GM13976 (cell line): ENCODE measurements around the gene KLK5.

Experiments
- DNase-seq: peaks from one replicate; pipeline ENCODE4 v3.0.0; 2012; ENCODE audit warnings: low spot score
- in situ Hi-C: fragments of 300-500 bp; cut with MboI; formaldehyde crosslinking; loops from one replicate; pipeline ENCODE4 v1.12.0; 2022; ENCODE audit warnings: low sequenced_read_pairs, mixed read lengths, inconsistent platforms; ENCODE audit not compliant: unreplicated experiment
- TF ChIP-seq, protein P1 (sequence below): IDR thresholded peaks from 2 replicates; pipeline ENCODE4 v1.5.1; 2012; ENCODE audit warnings: borderline replicate concordance, mild to moderate bottlenecking; ENCODE audit not compliant: insufficient read depth; ENCODE audit errors: extremely low read depth, missing control alignments, control extremely low read depth

KLK5 gene

DNA sequence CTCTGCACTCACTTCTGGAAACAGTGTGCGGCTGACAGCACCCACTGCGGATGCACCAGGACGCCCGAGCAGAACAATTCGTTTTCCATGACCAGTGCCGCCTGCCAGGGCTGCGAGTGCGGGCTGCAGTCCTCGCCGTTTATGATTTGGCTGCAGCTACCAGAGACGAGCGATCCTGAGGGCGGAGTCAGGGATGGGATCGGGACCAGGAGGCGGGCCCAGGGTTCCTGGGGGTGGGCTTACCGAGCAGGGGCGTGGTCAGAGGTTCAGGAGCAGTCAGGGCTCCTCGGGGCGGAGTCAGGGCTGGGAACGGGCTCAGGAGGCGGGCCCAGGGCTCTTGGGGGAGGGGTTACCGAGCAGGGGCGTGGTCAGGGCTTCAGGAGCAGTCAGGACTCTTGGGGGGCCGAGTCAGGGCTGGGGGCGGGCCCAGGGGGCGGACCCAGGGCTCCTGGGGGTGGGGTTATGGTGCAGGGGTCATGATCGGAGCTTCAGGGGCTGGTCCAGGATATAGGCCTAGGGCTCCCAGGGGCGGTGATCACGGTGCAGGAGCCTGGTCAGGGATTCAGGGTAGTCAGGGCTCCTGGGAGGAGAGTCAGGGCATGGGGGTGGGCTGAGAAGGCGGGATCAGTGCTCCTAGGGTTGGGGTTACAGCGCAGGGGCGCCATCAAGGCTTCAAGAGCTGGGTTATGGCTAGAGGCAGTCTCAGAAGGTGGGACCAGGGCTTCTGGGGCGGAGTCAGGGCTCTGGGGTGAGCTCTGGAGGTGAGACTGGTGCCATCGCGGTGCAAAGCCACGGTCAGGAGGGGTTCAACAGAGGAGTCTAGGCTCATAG lies 43.4 kb downstream of the KLK5 start:
- TF ChIP-seq, protein P1, sequence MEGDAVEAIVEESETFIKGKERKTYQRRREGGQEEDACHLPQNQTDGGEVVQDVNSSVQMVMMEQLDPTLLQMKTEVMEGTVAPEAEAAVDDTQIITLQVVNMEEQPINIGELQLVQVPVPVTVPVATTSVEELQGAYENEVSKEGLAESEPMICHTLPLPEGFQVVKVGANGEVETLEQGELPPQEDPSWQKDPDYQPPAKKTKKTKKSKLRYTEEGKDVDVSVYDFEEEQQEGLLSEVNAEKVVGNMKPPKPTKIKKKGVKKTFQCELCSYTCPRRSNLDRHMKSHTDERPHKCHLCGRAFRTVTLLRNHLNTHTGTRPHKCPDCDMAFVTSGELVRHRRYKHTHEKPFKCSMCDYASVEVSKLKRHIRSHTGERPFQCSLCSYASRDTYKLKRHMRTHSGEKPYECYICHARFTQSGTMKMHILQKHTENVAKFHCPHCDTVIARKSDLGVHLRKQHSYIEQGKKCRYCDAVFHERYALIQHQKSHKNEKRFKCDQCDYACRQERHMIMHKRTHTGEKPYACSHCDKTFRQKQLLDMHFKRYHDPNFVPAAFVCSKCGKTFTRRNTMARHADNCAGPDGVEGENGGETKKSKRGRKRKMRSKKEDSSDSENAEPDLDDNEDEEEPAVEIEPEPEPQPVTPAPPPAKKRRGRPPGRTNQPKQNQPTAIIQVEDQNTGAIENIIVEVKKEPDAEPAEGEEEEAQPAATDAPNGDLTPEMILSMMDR, result no peak
- in situ Hi-C loops, result loop anchor here (10.0 kb wide), 1 partner anchor 115 kb away; the partner anchor contains the start of gene ACP4
- DNase-seq, result peak; percentile 94

- no peak for DNase-seq
- in situ Hi-C loops, result no loop called here
- TF ChIP-seq, protein P1, result no peak
Measured at GRCh38 chr19:50908336-50908735, 44.5 kb downstream of the KLK5 start.

DNA sequence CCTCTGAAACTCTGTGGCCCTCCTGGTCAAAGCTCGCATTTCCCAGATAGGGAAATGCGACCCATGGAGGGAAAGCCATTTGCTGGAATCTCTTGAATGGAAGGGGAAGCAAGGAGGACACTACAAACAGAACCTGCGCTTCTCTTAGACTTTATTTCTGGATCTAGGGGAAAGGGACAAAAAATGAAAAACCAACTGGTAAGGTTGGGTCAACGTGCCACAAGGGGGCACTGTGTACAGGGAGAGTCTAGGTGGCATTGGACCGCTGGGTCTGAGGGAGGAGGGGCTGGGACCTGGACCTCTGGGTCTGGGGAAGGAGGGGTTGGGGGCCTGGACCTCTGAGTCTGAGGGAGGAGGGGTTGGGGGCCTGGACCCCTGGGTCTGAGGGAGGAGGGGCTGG lies 46.6 kb downstream of the KLK5 start:
- in situ Hi-C loops, result no loop called here
- peak; percentile 57 for DNase-seq
- TF ChIP-seq, protein P1, result peak; percentile 69

DNA sequence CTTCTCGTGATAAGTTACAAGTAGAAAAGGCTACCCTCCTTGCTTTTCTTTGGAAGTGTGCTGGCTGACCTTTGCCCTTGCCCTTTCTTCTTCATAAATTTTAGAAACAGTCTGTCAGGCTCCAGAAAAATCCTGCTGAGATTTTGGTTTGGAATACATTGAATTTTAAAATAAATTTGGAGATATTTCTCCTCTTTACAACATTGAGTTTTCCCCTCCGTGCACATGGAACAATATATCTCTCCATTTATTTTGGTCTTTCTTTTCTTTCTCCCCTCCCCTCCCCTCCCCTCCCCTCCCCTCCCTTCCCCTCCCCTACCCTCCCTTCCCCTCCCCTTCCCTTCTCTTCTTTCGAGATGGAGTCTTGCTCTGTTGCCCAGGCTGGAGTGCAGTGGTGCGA lies 50.2 kb downstream of the KLK5 start:
- TF ChIP-seq, protein P1, result no peak
- in situ Hi-C loops, result no loop called here

DNA sequence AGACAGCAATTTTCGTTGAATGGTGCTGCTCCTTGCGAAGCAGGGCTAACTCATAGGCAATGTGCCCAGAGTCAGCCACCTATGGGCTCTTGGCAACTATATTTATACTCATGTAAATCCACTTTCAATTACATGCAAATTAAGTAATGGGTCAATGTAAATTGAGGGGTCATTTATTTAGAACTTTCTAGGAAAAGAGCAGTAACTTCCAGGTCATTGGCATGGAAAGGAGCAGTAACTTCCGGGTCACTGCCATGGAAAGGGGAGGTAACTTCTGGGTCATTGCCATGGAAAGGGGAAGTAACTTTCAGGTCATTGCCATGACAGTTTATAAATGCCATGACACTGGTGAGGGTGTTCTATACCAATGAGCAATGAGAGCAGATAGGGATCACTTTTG lies 53.3 kb downstream of the KLK5 start:
- DNase-seq, result no peak
- in situ Hi-C loops, result no loop called here
- TF ChIP-seq, protein P1, result no peak

More for the DNA sequence above, 50.2 kb downstream of the KLK5 start:
- no peak for DNase-seq

DNA sequence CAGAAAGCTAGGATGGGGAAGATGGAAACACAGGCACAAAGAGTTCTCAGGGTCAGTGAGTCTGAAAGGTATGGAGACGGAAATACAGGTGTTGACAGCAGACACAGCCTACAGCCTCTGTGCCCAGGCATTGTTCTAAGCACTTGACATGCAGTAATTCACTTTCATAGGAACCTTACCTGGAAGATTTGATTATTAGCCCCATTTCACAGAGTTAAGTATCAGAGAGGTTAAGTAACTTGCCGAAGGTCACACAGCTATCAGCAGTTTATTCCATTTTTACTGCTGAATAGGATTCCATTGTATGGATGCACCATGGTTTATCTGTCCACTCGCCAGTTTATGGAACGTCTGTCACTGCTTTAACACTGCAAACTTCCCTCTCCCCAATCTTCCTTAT lies 54.8 kb downstream of the KLK5 start:
- TF ChIP-seq, protein P1, result no peak
- in situ Hi-C loops, result no loop called here

More for the DNA sequence above, 54.8 kb downstream of the KLK5 start:
- no peak for DNase-seq
